PC-3 (cell line): ENCODE data around the gene LAMB4. TPM values are rescaled to one million over a fixed set of nuclear protein-coding genes. Genes with fewer than 3 reads are reported as not detected.

Experiments
- ATAC-seq: fragments of 200-7000 bp; cut with Tn5 transposase; 2 replicates; pipeline ENCODE4 v1.9.1; 2020; ENCODE audit warnings: mild to moderate bottlenecking, moderate library complexity
- BruUV-seq: library from RNA; stranded (reverse); fragments of 400-500 nt; replicated peaks from 2 replicates; lab custom pipeline; 2021; lab: Mats Ljungman, UMichigan
- CTCF ChIA-PET: fragments of 300-600 bp; sonication (Branson Sonifier 250); formaldehyde crosslinking; loops from one replicate; lab custom pipeline; 2022; ENCODE audit warnings: antibody characterized with exemption; lab: Charles Lee
- POLR2A ChIA-PET: fragments of 300-600 bp; sonication (Branson Sonifier 250); formaldehyde crosslinking; loops from one replicate; lab custom pipeline; 2022; ENCODE audit warnings: antibody characterized with exemption; ENCODE audit not compliant: unreplicated experiment; lab: Charles Lee
- DNase-seq: peaks from one replicate; pipeline ENCODE4 v3.0.0-alpha.2; 2015
- H2AFZ ChIP-seq: fragments of 300-600 bp; sonication (generic); 2 replicates; pipeline ENCODE4 v1.6.0; 2016; ENCODE audit warnings: antibody characterized with exemption, low read length
- H3F3A ChIP-seq: fragments of 300-600 bp; sonication (generic); one replicate; pipeline ENCODE4 v1.6.0; 2017; ENCODE audit warnings: antibody characterized with exemption, low read length, control low read depth, mild to moderate bottlenecking; ENCODE audit not compliant: unreplicated experiment
- H3K27ac ChIP-seq: fragments of 300-600 bp; sonication (generic); 2 replicates; pipeline ENCODE4 v1.5.1; 2016; ENCODE audit warnings: mild to moderate bottlenecking, low read length
- H3K27me3 ChIP-seq: fragments of 300-600 bp; sonication (generic); 2 replicates; pipeline ENCODE4 v1.6.1; 2016; ENCODE audit warnings: low read length, mixed read lengths
- H3K36me3 ChIP-seq: fragments of 300-600 bp; sonication (generic); 2 replicates; pipeline ENCODE4 v1.6.1; 2016; ENCODE audit warnings: low read depth, mixed run types, low read length, mixed read lengths
- H3K4me1 ChIP-seq: fragments of 300-600 bp; sonication (generic); 2 replicates; pipeline ENCODE4 v1.5.1; 2016; ENCODE audit warnings: low read length; ENCODE audit not compliant: insufficient read depth
- H3K4me2 ChIP-seq: fragments of 300-600 bp; sonication (generic); 2 replicates; pipeline ENCODE4 v1.6.0; 2016; ENCODE audit warnings: low read length
- H3K4me3 ChIP-seq: fragments of 300-600 bp; sonication (generic); 2 replicates; pipeline ENCODE4 v1.5.1; 2016; ENCODE audit warnings: mild to moderate bottlenecking, low read length, mixed read lengths
- H3K79me2 ChIP-seq: fragments of 300-600 bp; sonication (generic); 2 replicates; pipeline ENCODE4 v1.6.1; 2017; ENCODE audit warnings: low read length, mixed read lengths
- H3K9ac ChIP-seq: fragments of 300-600 bp; sonication (generic); 2 replicates; pipeline ENCODE4 v1.6.0; 2016; ENCODE audit warnings: mild to moderate bottlenecking, low read length
- H3K9me2 ChIP-seq: fragments of 300-600 bp; sonication (generic); replicated peaks from 2 replicates; pipeline ENCODE4 v1.6.1; 2016; ENCODE audit warnings: mixed run types, low read length, mixed read lengths
- H3K9me3 ChIP-seq: fragments of 300-600 bp; sonication (generic); 2 replicates; pipeline ENCODE4 v1.6.1; 2016; ENCODE audit warnings: low read length, mixed read lengths
- H4K20me1 ChIP-seq: fragments of 300-600 bp; sonication (generic); 2 replicates; pipeline ENCODE4 v1.6.1; 2016; ENCODE audit warnings: low read length, mixed read lengths
- CTCF ChIP-seq: fragments of 300-600 bp; sonication (generic); conservative IDR thresholded peaks from 2 replicates; pipeline ENCODE4 v1.5.1; 2017; ENCODE audit warnings: antibody characterized with exemption, low read depth, mild to moderate bottlenecking, low read length
- EZH2 ChIP-seq: fragments of 300-600 bp; sonication (generic); IDR thresholded peaks from one replicate; pipeline ENCODE4 v1.6.1; 2017; ENCODE audit warnings: antibody characterized with exemption, mild to moderate bottlenecking, low read length; ENCODE audit not compliant: unreplicated experiment
- EZH2phosphoT487 ChIP-seq: fragments of 300-600 bp; sonication (generic); IDR thresholded peaks from 2 replicates; pipeline ENCODE4 v1.6.1; 2018; ENCODE audit warnings: mild to moderate bottlenecking, antibody characterized with exemption, low read length, borderline replicate concordance
- intact Hi-C: fragments of 100-400 bp; cut with micrococcal nuclease; formaldehyde crosslinking; loops from 2 replicates; pipeline ENCODE4 v1.9.0; 2023
- total RNA-seq: library from RNA; depleted of rRNA; stranded (reverse); fragments of >200 nt; gene quantifications from 2 replicates; pipeline ENCODE4 v1.2.3, GENCODE V29; 2014

Gene LAMB4
- total RNA-seq, 1 experiment from 2014 or later: 0.04 TPM

DNA sequence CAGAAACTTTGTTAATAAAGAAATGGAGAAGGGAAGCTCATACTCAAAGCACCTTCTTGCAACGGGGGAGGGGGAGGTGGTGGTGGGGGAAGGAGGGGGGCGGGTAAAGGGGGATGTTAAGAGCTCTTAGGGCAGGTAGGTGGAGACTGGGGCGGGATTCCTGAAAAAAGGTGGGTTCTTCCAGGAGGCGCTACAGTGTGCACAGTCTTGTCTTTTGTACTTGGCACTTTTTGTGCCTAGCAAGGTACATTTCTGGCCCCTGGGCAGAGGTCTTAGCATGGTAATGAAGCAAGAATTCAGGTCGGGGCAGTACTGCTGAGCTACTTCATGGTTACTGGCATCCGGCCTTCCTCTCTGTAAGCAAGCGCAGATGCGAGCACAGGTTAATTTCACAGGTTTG, 15.2 kb upstream of the LAMB4 start:
- intact Hi-C loops: loop anchor here (5.0 kb wide), 2 partner anchors 148 to 198 kb away; no protein-coding TSS in a partner anchor
- Histone ChIP-seq H2AFZ (no peak overlapping the region), H3K4me3 (no peak overlapping the region), H4K20me1 (no peaks in the 10 kb centered on the region), H3K79me2 (no peaks in the 10 kb centered on the region), H3F3A (no peaks in the 10 kb centered on the region), H3K4me1 (no peaks in the 10 kb centered on the region), H3K9me2 (no peaks in the 10 kb centered on the region), H3K9ac (no peak overlapping the region), H3K36me3 (no peaks in the 10 kb centered on the region), H3K9me3 (no peaks in the 10 kb centered on the region), H3K4me2 (no peak overlapping the region), H3K27ac (no peak overlapping the region), H3K27me3 (peaks cover 14% of the 10 kb centered on the region)
- TF ChIP-seq CTCF (no peak), EZH2phosphoT487 (no peak), EZH2 (no peak)
- no peak for DNase-seq
- ATAC-seq: no peak
- ChIA-PET CTCF (interaction anchor here (0.6 to 1.6 kb wide), 4 partner anchors 25 to 266 kb away, joined by 3 to 10 read pairs (median 6); no protein-coding TSS in a partner anchor), POLR2A (no interaction called here)
- BruUV-seq: no TSS peak

GRCh38 chr7:108144931-108145330, 14.8 kb upstream of the LAMB4 start:
- no peak for TF ChIP-seq EZH2phosphoT487
- no peak for TF ChIP-seq CTCF
- no peak for TF ChIP-seq EZH2
- BruUV-seq: no TSS peak
- no peaks in the 10 kb centered on the region for H4K20me1 ChIP-seq
- no peaks in the 10 kb centered on the region for H3K9me3 ChIP-seq
- ChIA-PET CTCF (interaction anchor here (0.6 to 1.6 kb wide), 3 partner anchors 25 to 266 kb away, joined by 4 to 10 read pairs (median 7); no protein-coding TSS in a partner anchor), POLR2A (no interaction called here)
- no peak overlapping the region for H3K4me3 ChIP-seq
- no peaks in the 10 kb centered on the region for H3K79me2 ChIP-seq
- H2AFZ ChIP-seq: no peak overlapping the region
- peaks cover 9% of the 10 kb centered on the region for H3K27me3 ChIP-seq
- intact Hi-C loops: loop anchor here (5.0 kb wide), 2 partner anchors 148 to 198 kb away; no protein-coding TSS in a partner anchor
- no peak overlapping the region for H3K9ac ChIP-seq
- H3K36me3 ChIP-seq: no peaks in the 10 kb centered on the region
- ATAC-seq (no peak), DNase-seq (no peak)
- no peak overlapping the region for H3K4me2 ChIP-seq
- no peak overlapping the region for H3K27ac ChIP-seq
- no peaks in the 10 kb centered on the region for H3K4me1 ChIP-seq
- H3K9me2 ChIP-seq: no peaks in the 10 kb centered on the region
- H3F3A ChIP-seq: no peaks in the 10 kb centered on the region

GRCh38 chr7:108143658-108144420, 13.7 kb upstream of the LAMB4 start:
- DNase-seq (no peak), ATAC-seq (no peak)
- no peak overlapping the region for H3K27ac ChIP-seq
- H3K9me2 ChIP-seq: no peaks in the 10 kb centered on the region
- no peaks in the 10 kb centered on the region for H3K36me3 ChIP-seq
- ChIA-PET POLR2A (no interaction called here), CTCF (no interaction called here)
- intact Hi-C loops: no loop called here
- BruUV-seq: no TSS peak
- no peak for TF ChIP-seq CTCF
- no peak for TF ChIP-seq EZH2phosphoT487
- TF ChIP-seq EZH2: no peak
- no peak overlapping the region for H3K4me2 ChIP-seq
- H3K27me3 ChIP-seq: no peaks in the 10 kb centered on the region
- no peak overlapping the region for H3K9ac ChIP-seq
- H3K9me3 ChIP-seq: no peaks in the 10 kb centered on the region
- no peak overlapping the region for H3K4me3 ChIP-seq
- no peaks in the 10 kb centered on the region for H3F3A ChIP-seq
- no peaks in the 10 kb centered on the region for H4K20me1 ChIP-seq
- H3K4me1 ChIP-seq: no peaks in the 10 kb centered on the region
- H2AFZ ChIP-seq: no peak overlapping the region
- no peaks in the 10 kb centered on the region for H3K79me2 ChIP-seq
